Measurements from ENCODE around the gene MARCHF11.

DNA sequence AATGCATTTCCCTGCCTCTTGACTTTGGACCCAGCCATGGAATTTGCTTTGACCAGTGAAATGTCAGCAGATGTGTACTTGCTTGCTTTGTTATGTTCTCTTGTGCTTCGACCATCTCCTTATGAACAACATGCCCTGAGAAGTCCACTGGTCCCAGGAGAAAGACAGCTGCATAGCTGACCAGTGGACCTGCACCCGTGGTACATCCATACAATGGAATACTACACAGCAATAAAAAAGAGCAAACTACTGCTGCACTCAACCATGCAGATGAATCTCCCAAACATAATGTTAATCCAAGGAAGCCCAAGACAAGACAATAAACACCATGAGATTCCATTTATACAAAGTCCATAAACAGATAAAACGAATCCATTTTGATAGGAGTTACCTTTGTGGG, 30.0 kb downstream of the MARCHF11 start:
- TF ChIP-seq, protein P1, sequence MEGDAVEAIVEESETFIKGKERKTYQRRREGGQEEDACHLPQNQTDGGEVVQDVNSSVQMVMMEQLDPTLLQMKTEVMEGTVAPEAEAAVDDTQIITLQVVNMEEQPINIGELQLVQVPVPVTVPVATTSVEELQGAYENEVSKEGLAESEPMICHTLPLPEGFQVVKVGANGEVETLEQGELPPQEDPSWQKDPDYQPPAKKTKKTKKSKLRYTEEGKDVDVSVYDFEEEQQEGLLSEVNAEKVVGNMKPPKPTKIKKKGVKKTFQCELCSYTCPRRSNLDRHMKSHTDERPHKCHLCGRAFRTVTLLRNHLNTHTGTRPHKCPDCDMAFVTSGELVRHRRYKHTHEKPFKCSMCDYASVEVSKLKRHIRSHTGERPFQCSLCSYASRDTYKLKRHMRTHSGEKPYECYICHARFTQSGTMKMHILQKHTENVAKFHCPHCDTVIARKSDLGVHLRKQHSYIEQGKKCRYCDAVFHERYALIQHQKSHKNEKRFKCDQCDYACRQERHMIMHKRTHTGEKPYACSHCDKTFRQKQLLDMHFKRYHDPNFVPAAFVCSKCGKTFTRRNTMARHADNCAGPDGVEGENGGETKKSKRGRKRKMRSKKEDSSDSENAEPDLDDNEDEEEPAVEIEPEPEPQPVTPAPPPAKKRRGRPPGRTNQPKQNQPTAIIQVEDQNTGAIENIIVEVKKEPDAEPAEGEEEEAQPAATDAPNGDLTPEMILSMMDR (IDR thresholded peaks at IDR 0.05; ENCODE audit: low read length), result no peak
- TF ChIP-seq EZH2 (optimal IDR thresholded peaks at IDR 0.05; ENCODE audit: low read depth, low read length), result no peak

Data from MM.1S (cell line).